ENCODE data around the gene PDE8B.

The PDE8B gene

GRCh38 chr5:77304388-77304787 is 93.9 kb downstream of the PDE8B start:
- no peaks in the 10 kb centered on the region for H3K9me3 Mint-ChIP-seq
- H3K27me3 Mint-ChIP-seq: no peaks in the 10 kb centered on the region
- H3K4me1 Mint-ChIP-seq (ENCODE audit: low read depth): no peaks in the 10 kb centered on the region
- no peak overlapping the region for H3K27ac Mint-ChIP-seq
- H3K4me3 Mint-ChIP-seq: no peak overlapping the region
- no peak for DNase-seq
- no peaks in the 10 kb centered on the region for H3K36me3 Mint-ChIP-seq (ENCODE audit: low read depth)

GRCh38 chr5:77305222-77305846 is 94.9 kb downstream of the PDE8B start:
- Mint-ChIP-seq H3K4me3 (no peak overlapping the region), H3K36me3 (ENCODE audit: low read depth) (no peaks in the 10 kb centered on the region), H3K4me1 (ENCODE audit: low read depth) (no peaks in the 10 kb centered on the region), H3K27ac (no peak overlapping the region), H3K27me3 (no peaks in the 10 kb centered on the region), H3K9me3 (no peaks in the 10 kb centered on the region)
- DNase-seq: no peak

- Mint-ChIP-seq H3K27ac (no peak overlapping the region), H3K4me3 (no peak overlapping the region), H3K4me1 (ENCODE audit: low read depth) (no peaks in the 10 kb centered on the region), H3K9me3 (no peaks in the 10 kb centered on the region), H3K36me3 (ENCODE audit: low read depth) (no peaks in the 10 kb centered on the region), H3K27me3 (no peaks in the 10 kb centered on the region)
- no peak for DNase-seq
Observed at GRCh38 chr5:77305956-77306355, 95.5 kb downstream of the PDE8B start.

- no peaks in the 10 kb centered on the region for H3K4me1 Mint-ChIP-seq (ENCODE audit: low read depth)
- no peak overlapping the region for H3K27ac Mint-ChIP-seq
- no peak for DNase-seq
- H3K27me3 Mint-ChIP-seq: no peaks in the 10 kb centered on the region
- no peaks in the 10 kb centered on the region for H3K9me3 Mint-ChIP-seq
- H3K4me3 Mint-ChIP-seq: no peak overlapping the region
- no peaks in the 10 kb centered on the region for H3K36me3 Mint-ChIP-seq (ENCODE audit: low read depth)
Observed at GRCh38 chr5:77306531-77306930, 96.1 kb downstream of the PDE8B start.

- Mint-ChIP-seq H3K4me1 (ENCODE audit: low read depth) (no peaks in the 10 kb centered on the region), H3K4me3 (no peak overlapping the region), H3K36me3 (ENCODE audit: low read depth) (no peaks in the 10 kb centered on the region), H3K9me3 (no peaks in the 10 kb centered on the region), H3K27ac (no peak overlapping the region), H3K27me3 (no peaks in the 10 kb centered on the region)
- no peak for DNase-seq
Observed at GRCh38 chr5:77308154-77308960, 97.9 kb downstream of the PDE8B start.

- Mint-ChIP-seq H3K9me3 (peaks cover 2% of the 10 kb centered on the region), H3K27me3 (no peaks in the 10 kb centered on the region), H3K4me3 (no peak overlapping the region), H3K27ac (no peak overlapping the region), H3K4me1 (ENCODE audit: low read depth) (no peaks in the 10 kb centered on the region), H3K36me3 (ENCODE audit: low read depth) (no peaks in the 10 kb centered on the region)
- no peak for DNase-seq
Observed at GRCh38 chr5:77309140-77309539, 98.7 kb downstream of the PDE8B start.

GRCh38 chr5:77310494-77311213 is 100.2 kb downstream of the PDE8B start:
- no peak overlapping the region for H3K27ac Mint-ChIP-seq

GRCh38 chr5:77311214-77311571 is 100.7 kb downstream of the PDE8B start:
- Mint-ChIP-seq H3K4me1 (ENCODE audit: low read depth) (no peaks in the 10 kb centered on the region), H3K27ac (no peak overlapping the region), H3K27me3 (no peaks in the 10 kb centered on the region), H3K4me3 (no peak overlapping the region), H3K9me3 (peaks cover 2% of the 10 kb centered on the region), H3K36me3 (ENCODE audit: low read depth) (no peaks in the 10 kb centered on the region)
- no peak for DNase-seq

More at GRCh38 chr5:77310494-77311213, 100.2 kb downstream of the PDE8B start:
- H3K4me3 Mint-ChIP-seq: no peak overlapping the region
- DNase-seq: no peak
- no peaks in the 10 kb centered on the region for H3K27me3 Mint-ChIP-seq
- peaks cover 2% of the 10 kb centered on the region for H3K9me3 Mint-ChIP-seq
- H3K4me1 Mint-ChIP-seq (ENCODE audit: low read depth): no peaks in the 10 kb centered on the region
- H3K36me3 Mint-ChIP-seq (ENCODE audit: low read depth): no peaks in the 10 kb centered on the region

- Mint-ChIP-seq H3K4me1 (ENCODE audit: low read depth) (no peaks in the 10 kb centered on the region), H3K9me3 (peaks cover 2% of the 10 kb centered on the region)
Observed at GRCh38 chr5:77312413-77312812, 101.9 kb downstream of the PDE8B start.

GRCh38 chr5:77316871-77317661 is 106.6 kb downstream of the PDE8B start:
- no peak overlapping the region for H3K27ac Mint-ChIP-seq
- H3K27me3 Mint-ChIP-seq: peaks cover 4% of the 10 kb centered on the region
- no peak overlapping the region for H3K4me3 Mint-ChIP-seq
- no peaks in the 10 kb centered on the region for H3K36me3 Mint-ChIP-seq (ENCODE audit: low read depth)
- no peaks in the 10 kb centered on the region for H3K4me1 Mint-ChIP-seq (ENCODE audit: low read depth)
- peaks cover 2% of the 10 kb centered on the region for H3K9me3 Mint-ChIP-seq
- no peak for DNase-seq

More at GRCh38 chr5:77312413-77312812, 101.9 kb downstream of the PDE8B start:
- DNase-seq: no peak
- Mint-ChIP-seq H3K4me3 (no peak overlapping the region), H3K27me3 (no peaks in the 10 kb centered on the region), H3K27ac (no peak overlapping the region), H3K36me3 (ENCODE audit: low read depth) (no peaks in the 10 kb centered on the region)

GRCh38 chr5:77318060-77318459 is 107.6 kb downstream of the PDE8B start:
- peaks cover 5% of the 10 kb centered on the region for H3K27me3 Mint-ChIP-seq

GRCh38 chr5:77319117-77319804 is 108.8 kb downstream of the PDE8B start:
- H3K27me3 Mint-ChIP-seq: peaks cover 5% of the 10 kb centered on the region
- H3K36me3 Mint-ChIP-seq (ENCODE audit: low read depth): no peaks in the 10 kb centered on the region
- H3K4me1 Mint-ChIP-seq (ENCODE audit: low read depth): no peaks in the 10 kb centered on the region
- no peaks in the 10 kb centered on the region for H3K9me3 Mint-ChIP-seq
- H3K27ac Mint-ChIP-seq: no peak overlapping the region
- no peak for DNase-seq
- H3K4me3 Mint-ChIP-seq: no peak overlapping the region

More at GRCh38 chr5:77318060-77318459, 107.6 kb downstream of the PDE8B start:
- no peak overlapping the region for H3K27ac Mint-ChIP-seq
- no peak for DNase-seq
- no peaks in the 10 kb centered on the region for H3K36me3 Mint-ChIP-seq (ENCODE audit: low read depth)
- no peaks in the 10 kb centered on the region for H3K4me1 Mint-ChIP-seq (ENCODE audit: low read depth)
- H3K9me3 Mint-ChIP-seq: peaks cover 2% of the 10 kb centered on the region
- H3K4me3 Mint-ChIP-seq: no peak overlapping the region

- H3K27ac Mint-ChIP-seq: no peak overlapping the region
- peaks cover 5% of the 10 kb centered on the region for H3K27me3 Mint-ChIP-seq
- H3K4me1 Mint-ChIP-seq (ENCODE audit: low read depth): no peaks in the 10 kb centered on the region
- no peaks in the 10 kb centered on the region for H3K9me3 Mint-ChIP-seq
- H3K4me3 Mint-ChIP-seq: no peak overlapping the region
- H3K36me3 Mint-ChIP-seq (ENCODE audit: low read depth): no peaks in the 10 kb centered on the region
- DNase-seq: no peak
Observed at GRCh38 chr5:77321793-77322394, 111.4 kb downstream of the PDE8B start.

Measured in activated T-cell treated with anti-CD3 and anti-CD28 coated beads, Interleukin-2, amount 50 U/mL, for 24 hours (primary cell).